Measurements from ENCODE around the gene PLXNA1.

Gene PLXNA1

GRCh38 chr3:126968391-126969390 lies 14.2 kb upstream of the PLXNA1 start:
- DNase-seq: no peak

DNA sequence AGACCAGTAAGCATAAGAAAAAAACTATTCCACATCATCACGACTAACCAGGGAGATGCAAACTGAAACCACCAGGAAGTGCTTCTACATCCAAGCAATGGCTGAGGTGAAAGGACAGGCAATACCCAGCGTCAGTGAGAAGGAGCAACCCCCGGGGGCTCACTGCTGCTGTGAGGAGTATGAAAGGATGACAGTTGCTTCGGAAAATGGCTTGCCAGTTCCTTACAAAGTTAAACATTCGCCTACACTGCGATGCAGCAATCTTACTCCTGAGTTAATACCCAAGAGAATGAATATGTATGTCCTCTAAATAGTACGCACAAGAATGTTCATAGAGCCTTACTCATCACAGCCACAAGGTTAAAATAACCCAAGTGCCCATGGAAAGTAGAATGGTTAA lies 13.3 kb upstream of the PLXNA1 start:
- no peak for DNase-seq

DNA sequence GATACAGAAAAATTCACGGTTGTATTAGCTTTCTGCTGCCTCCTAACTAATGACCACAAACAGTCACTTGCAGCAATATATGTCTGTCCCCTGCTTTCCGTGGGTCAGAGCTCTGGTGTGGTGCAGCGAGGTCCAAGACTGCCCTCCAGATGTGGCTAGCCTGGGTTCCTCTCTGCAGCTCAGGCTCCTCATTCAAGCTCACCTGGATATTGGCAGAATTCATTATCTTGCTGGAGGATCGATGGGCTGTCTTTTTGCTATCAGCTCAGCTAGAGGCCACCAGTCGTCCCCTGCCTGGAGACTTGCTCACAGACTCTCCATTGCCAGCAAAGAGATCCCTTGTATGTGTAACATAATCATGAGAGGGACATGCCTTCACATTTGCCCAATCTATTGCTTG lies 12.8 kb upstream of the PLXNA1 start:
- no peak for DNase-seq

DNA sequence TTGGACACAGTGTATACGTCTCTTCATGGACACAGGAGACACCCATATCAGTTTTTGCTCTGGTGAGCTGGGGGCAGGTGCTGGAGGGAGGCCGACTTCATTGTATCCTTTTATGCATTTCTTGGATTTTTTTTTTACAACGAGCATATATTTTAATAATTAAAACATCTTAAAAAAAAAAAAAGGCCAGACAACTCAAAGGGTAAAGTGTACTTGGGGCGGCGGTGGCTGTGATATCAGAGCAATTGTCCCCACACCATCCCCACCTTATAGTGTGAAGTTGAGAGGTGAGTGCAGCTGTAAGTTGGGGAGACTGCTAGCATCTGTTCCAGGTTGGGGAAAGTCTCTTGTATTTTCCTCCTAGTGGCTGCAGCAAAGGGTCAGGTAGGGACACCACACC lies 12.0 kb upstream of the PLXNA1 start:
- no peak for DNase-seq

GRCh38 chr3:126971891-126972351 lies 11.0 kb upstream of the PLXNA1 start:
- DNase-seq: no peak

GRCh38 chr3:126972866-126973265 lies 10.0 kb upstream of the PLXNA1 start:
- DNase-seq: no peak

- no peak for DNase-seq
Measured at GRCh38 chr3:126973814-126974213, 9.1 kb upstream of the PLXNA1 start.

DNA sequence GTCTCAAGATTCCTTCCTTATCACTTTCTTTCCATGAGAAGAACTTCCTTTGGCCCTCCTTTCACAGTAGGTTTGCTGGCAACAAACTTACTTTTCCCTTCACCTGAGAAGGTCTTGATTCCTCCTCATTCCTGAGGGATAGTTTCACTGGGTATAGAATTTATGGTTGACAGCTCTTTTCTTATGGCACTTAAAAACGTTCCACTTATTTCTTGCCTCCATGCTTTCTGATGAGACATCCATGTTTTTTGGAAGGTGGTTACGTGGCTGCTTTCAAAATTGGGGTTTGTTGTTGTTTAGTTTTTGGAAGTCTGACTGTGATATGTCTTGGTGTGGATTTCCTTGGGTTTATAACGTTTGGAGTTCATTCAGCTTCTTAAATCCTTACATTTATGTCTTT lies 8.2 kb upstream of the PLXNA1 start:
- no peak for DNase-seq

GRCh38 chr3:126976906-126977305 lies 6.0 kb upstream of the PLXNA1 start:
- DNase-seq: no peak

DNA sequence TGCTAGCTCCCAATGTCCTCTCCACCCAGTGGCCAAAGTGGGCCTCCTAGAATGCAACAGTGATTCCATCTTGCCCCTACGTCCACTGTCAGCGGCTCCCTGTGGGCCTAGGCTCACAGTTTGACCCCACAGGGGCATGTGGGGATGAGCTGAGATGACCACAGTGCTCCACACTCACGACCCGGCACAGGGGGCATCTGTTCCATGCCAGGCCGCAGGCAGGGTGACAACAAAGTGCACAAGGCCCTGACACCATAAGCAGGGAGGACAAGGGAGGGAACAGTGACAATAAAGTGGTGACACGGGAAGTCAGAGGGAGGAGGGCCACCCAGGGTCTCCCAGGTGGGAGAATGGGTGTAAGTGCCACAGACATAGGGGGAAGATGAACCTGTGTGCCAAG lies 5.1 kb upstream of the PLXNA1 start:
- no peak for DNase-seq

DNA sequence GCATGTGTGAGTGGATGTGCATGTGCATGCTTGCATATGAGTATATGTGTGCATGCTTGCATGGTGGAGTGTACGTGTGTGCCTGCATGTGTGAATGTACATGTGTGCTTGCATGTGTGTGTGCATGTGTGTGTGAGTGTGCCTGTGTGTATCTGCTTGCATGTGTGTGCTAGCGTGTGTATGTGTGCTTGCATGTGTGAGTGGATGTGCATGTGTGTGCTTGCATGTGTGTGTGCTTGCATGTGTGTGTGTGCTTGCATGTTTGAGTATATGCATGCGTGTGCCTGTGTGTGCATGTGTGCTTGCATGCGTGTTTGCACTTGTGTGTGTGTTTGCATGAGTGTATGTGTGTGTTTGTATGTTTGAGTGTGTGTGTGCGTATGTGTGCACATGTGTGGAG lies 4.6 kb upstream of the PLXNA1 start:
- DNase-seq: no peak

DNA sequence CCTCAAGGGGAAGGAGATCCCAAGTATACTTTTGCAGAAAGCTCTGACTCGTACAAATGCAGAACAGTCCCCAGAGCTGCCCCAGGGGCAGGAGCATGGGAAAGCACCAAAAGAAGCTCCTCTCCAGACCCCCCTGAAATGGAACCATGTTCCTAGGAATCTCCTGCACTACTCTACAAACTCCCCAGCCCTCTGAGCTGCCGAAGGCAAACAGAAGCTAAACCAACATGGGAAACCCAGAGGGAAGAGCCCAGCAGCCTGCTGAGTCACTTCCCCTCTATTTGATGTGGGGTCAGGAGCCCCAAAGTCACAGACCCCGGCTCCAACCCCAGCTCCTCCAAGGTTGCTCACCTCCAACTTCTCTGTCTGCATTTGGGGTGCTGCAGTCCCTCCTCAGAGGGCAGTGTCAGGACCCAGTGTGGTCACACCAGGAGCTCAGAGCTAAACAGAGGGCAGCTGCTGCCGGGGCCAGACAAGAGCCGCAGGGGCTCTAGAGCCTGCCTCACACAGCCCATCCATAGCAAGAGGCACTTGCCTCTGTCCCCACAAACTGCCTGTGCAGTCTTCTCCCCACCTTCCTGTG lies 3.8 kb upstream of the PLXNA1 start:
- no peak for DNase-seq

DNA sequence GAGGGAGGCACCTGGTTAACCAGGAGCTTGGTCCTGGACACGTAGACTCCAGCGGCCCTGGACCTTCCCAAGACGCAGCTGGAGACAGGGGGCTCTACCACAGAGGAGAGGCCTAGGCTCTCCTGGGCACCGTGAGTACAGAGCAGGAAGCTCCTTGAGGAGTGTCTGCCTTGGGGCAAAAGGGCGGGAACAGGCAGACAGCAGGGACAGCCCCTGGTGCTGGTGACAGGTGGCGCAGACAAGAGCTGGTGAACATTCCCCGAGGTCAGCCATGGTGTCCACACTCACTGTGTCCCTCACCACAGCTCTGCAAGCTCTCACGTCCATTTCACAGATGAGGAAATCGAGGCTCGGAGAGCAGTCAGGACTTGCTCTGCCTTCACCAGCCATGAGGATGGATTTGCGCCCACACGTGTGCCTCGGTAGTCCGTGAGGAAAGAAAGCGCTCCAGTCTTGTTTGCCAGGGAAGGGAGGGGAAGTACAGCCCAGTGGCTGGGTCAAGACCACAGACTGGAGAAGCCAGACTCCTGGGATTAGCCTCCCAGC lies 2.6 kb upstream of the PLXNA1 start:
- DNase-seq: no peak

GRCh38 chr3:126982126-126982470 lies 817 bp upstream of the PLXNA1 start:
- DNase-seq: peak; percentile 74

- no peak for DNase-seq
Measured at GRCh38 chr3:126983276-126983652, 349 bp downstream of the PLXNA1 start.

DNA sequence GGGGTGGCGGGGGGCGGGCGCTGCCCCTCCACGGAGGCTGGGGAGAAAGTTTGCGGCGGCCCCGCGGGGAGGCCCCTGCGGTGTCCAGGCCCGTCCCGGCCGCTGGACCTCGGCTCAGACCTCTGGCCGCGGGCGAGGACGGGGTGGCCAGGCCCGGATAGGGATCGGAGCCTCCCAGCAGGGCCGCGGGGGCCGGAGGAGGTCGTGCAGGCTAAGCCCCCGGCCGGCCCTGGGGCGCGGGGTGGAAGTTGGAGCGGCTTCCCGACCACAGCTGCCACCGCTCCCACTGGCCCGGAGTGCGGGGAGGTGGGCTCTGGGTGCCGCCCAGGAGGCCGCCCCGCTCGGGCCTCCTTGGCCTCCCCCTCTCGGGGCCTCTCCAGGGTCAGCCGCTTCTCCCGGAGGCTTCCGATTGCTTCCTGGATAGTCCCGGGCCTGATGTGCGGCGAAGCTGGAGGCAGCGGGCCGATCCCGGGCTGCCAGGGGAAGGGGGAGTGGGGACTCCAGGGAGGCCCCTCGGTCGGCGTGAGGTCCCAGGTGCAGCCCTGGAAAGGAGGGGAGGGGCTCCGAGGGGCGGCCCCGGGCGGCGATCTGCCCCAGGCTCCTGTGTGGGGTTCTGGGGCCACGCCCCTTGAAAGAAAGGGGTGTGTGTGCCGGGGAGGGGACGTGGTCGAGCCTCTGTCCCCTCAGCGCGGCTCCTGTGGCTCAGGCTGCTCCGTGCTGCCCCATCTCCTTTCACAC lies 907 bp downstream of the PLXNA1 start:
- DNase-seq: peak; percentile 56

DNA sequence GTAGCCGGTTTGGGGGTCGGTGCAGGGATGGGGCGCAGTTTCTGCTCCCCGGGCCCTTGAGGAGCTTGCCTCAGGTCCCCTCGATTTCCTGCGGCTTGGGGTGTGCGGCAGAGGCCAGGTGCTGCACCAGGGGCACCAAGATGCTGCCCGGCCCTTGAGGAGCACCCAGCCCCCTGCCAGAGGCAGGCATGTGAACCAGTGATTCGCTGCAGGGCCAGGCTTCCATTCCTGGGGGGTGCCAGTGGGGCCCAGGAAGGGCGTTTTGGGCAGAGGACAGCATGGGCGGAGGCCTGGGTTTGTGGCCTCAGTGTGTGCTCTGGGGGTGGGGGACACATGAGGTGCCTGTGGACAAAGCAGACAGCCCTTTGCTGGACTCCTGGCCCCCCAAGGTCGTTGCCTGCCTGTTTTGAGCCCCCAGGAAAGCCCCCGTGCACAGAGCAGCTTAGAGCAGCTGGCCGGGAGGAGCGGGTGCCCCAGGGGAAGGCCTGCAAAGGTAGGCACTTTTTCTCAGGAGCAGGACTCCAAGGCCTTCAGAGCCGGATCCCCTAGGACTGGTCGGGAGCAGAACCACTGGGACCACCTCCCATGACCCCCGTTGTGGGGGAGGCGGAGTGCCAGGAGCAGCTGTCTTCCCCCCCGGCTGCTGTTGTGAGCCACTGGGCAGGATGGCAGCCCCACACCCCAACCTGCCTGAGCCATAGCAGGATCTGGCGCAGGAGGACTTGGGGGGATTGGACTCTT lies 1.6 kb downstream of the PLXNA1 start:
- no peak for DNase-seq

DNA sequence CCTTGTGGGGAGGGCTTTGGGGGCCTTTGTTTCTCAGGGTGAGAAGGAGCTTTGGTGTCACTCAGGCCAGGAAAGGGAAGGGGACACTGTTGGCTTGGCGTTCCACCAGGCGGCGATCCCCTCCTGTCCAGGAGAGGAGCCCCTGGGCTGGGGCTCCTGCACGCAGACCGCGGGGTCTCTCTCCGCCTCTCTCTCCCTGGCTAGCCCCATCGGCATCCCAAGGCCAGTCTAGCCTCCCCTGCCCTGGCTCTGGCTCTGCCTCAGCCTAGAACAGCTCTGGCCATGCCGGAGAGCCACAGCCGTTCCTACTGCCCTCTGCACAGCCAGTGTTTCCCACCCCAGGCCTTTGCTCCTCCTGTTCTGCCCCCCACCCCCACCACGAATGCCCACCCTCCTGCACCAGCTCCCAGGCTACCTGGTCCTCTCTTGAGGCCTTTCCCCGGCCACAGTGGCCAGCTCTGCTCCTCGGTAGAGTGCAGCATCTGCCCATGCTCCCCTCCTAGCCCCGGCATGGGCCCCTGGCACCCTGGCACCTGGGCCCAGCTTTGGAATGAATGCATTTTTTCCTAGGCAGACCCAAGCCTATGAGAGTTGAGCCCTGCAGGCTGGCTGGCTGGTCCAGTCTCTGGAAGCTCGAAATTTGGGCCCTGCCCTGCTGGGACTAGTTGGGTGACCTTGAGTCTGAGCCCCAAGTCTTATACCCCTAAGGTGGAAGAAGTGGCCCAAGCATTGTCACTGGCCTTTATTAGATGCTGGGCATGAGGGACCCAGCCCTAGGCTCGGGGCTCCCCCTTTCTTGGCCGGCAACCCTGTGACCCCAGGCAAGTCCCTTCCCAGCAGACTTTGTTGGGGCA lies 2.4 kb downstream of the PLXNA1 start:
- DNase-seq: no peak

- DNase-seq: no peak
Measured at GRCh38 chr3:126986001-126986400, 3.1 kb downstream of the PLXNA1 start.

- no peak for DNase-seq
Measured at GRCh38 chr3:126987129-126987528, 4.2 kb downstream of the PLXNA1 start.

DNA sequence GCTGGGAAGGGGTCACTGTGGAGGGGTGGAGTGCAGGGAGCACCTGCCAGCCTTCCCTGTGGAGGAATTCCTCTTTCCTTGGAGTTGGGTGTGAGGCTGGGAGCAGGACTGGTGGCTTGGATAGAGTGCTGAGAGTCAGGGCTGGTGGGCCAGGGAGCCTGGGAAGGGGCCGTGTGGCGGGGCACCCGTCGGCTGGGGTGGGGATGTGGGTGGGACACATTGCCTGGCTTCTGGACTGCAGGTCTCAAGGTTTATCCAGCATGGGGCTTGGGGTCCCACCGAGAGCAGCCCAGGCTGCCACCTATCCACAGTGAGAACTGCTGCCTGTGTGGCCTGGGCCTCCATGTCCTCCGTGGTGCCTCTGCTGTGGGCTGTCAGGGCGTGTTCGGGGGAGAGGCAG lies 4.7 kb downstream of the PLXNA1 start:
- DNase-seq: no peak

Measured in stimulated activated CD8-positive, alpha-beta memory T cell treated with anti-CD3 and anti-CD28 coated beads, Interleukin-4, amount 100 ng/mL, for 48 hours (primary cell).